ENCODE data around the gene MCFD2. TPM values are rescaled to one million over a fixed set of nuclear protein-coding genes. Genes with fewer than 3 reads are reported as not detected.

MCFD2 gene
- polyA plus RNA-seq, 1 donor (not counting 4 experiments of a cell fraction or from before 2014, with no cell fraction given), result 132 TPM

DNA sequence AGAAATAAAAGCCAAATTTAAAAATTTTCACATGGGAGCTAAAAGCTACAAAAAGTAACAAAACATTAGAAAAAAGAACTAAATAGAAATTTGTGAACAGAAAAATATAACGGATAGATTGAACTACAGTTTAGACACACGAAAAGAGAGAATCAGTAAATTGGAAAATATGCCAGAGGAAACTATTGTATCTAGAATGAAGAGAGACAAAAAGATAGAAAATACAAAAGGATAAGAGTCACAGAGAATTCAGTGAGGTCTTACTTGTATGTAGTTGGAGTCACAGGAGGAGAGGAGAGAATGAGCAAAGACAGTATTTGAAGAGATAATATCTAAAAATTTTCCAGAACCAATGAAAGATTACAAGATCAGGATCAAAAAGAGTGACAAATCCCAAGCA lies 11.3 kb upstream of the MCFD2 start:
- TF ChIP-seq EZH2 (IDR thresholded peaks at IDR 0.05; ENCODE audit: low read length), result no peak
- TF ChIP-seq, protein P1, sequence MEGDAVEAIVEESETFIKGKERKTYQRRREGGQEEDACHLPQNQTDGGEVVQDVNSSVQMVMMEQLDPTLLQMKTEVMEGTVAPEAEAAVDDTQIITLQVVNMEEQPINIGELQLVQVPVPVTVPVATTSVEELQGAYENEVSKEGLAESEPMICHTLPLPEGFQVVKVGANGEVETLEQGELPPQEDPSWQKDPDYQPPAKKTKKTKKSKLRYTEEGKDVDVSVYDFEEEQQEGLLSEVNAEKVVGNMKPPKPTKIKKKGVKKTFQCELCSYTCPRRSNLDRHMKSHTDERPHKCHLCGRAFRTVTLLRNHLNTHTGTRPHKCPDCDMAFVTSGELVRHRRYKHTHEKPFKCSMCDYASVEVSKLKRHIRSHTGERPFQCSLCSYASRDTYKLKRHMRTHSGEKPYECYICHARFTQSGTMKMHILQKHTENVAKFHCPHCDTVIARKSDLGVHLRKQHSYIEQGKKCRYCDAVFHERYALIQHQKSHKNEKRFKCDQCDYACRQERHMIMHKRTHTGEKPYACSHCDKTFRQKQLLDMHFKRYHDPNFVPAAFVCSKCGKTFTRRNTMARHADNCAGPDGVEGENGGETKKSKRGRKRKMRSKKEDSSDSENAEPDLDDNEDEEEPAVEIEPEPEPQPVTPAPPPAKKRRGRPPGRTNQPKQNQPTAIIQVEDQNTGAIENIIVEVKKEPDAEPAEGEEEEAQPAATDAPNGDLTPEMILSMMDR (optimal IDR thresholded peaks at IDR 0.05 in 1 of 3, IDR thresholded peaks at IDR 0.05 in 1 of 3, conservative IDR thresholded peaks at IDR 0.05 in 1 of 3; ENCODE audit: extremely low read depth in 1 of 3, insufficient read depth in 2 of 3, low read length in 3 of 3), result no peak
- peaks cover 3% of the 10 kb centered on the region for H3K9me3 ChIP-seq (ENCODE audit: control insufficient read depth, low read depth, low read length)
- peaks cover 13% of the 10 kb centered on the region for H3K4me1 ChIP-seq (ENCODE audit: control insufficient read depth, extremely low read depth, insufficient read depth, low read length)
- no peaks in the 10 kb centered on the region for H4K20me1 ChIP-seq (ENCODE audit: control insufficient read depth, extremely low read depth, insufficient read depth, low read length)
- dilution Hi-C loops (cut with MboI; ENCODE audit: extremely low pct_ligation_motif_present, low sequenced_read_pairs), result no loop called here
- H3K79me2 ChIP-seq (ENCODE audit: control insufficient read depth, insufficient read depth, low read length), result no peaks in the 10 kb centered on the region
- DNase-seq (ENCODE audit: low read depth, low spot score) (no peak), FAIRE-seq (no peak)
- no peaks in the 10 kb centered on the region for H3K27me3 ChIP-seq (ENCODE audit: control insufficient read depth, extremely low read depth, insufficient read depth, low read length)
- H3K9me1 ChIP-seq (ENCODE audit: control insufficient read depth, extremely low read depth, insufficient read depth, low read length), result no peaks in the 10 kb centered on the region
- no peaks in the 10 kb centered on the region for H3K36me3 ChIP-seq (ENCODE audit: control insufficient read depth in 2 of 2, extremely low read depth in 1 of 2, insufficient read depth in 2 of 2, low read length in 2 of 2)
- H3K27ac ChIP-seq (ENCODE audit: control insufficient read depth, insufficient read depth, low read length), result no peak overlapping the region
- H3K4me3 ChIP-seq (ENCODE audit: control insufficient read depth in 2 of 3, extremely low read depth in 1 of 3, insufficient read depth in 2 of 3, low read depth in 1 of 3, low read length in 3 of 3), result no peak overlapping the region
- no peak overlapping the region for H3K4me2 ChIP-seq (ENCODE audit: control insufficient read depth, extremely low read depth, insufficient read depth, low read depth, low read length)
- H2AFZ ChIP-seq (ENCODE audit: control insufficient read depth, low read length), result no peak overlapping the region
- no peak overlapping the region for H3K9ac ChIP-seq (ENCODE audit: control insufficient read depth, extremely low read depth, insufficient read depth, low read length)

DNA sequence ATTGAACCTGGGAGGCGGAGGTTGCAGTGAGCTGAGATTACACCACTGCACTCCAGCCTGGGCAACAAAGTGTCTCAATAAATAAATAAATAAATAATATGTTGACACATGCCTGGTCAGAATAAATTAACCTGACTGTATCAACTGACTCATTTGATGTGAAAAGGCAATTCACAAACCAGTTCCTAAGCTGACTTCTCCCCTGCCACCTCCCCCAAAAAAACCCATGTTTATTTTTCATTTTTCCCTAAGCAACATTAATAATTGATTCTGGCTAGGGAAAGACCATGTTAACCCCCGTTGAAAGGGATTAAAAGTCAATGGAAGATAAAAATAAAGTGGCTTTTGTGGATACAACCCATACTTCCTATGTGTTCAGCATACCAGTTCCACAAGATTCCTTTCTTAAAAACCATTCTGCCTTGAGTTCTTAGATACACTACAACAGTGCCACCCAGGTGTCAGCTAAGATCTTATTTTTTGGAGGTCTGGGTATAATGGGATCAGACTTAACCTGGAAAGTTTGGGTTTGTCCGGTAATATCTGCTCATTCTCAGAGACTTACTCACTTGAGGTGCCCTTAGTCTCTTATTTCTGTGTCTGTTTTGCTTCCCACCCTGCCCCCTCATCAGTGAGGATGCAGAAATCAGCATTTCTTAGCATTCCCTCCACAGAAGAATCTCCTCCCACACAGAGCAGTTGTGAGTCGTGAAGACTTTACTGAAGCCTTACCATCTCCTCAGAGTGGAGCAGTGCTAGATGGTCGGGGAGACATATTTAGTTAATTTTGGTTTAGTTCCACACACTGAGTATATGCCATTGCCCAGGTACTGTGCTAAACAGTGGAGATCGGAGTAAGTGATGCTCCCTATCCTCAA lies 10.1 kb upstream of the MCFD2 start:
- DNase-seq (ENCODE audit: low read depth, low spot score) (no peak), FAIRE-seq (no peak)
- Histone ChIP-seq H3K27me3 (ENCODE audit: control insufficient read depth, extremely low read depth, insufficient read depth, low read length) (no peaks in the 10 kb centered on the region), H3K36me3 (ENCODE audit: control insufficient read depth in 2 of 2, extremely low read depth in 1 of 2, insufficient read depth in 2 of 2, low read length in 2 of 2) (no peaks in the 10 kb centered on the region), H3K9me1 (ENCODE audit: control insufficient read depth, extremely low read depth, insufficient read depth, low read length) (no peaks in the 10 kb centered on the region), H3K9me3 (ENCODE audit: control insufficient read depth, low read depth, low read length) (peaks cover 3% of the 10 kb centered on the region), H3K4me1 (ENCODE audit: control insufficient read depth, extremely low read depth, insufficient read depth, low read length) (peaks cover 16% of the 10 kb centered on the region), H2AFZ (ENCODE audit: control insufficient read depth, low read length) (no peak overlapping the region), H3K4me3 (ENCODE audit: control insufficient read depth in 2 of 3, extremely low read depth in 1 of 3, insufficient read depth in 2 of 3, low read depth in 1 of 3, low read length in 3 of 3) (no peak overlapping the region), H3K4me2 (ENCODE audit: control insufficient read depth, extremely low read depth, insufficient read depth, low read depth, low read length) (no peak overlapping the region), H3K9ac (ENCODE audit: control insufficient read depth, extremely low read depth, insufficient read depth, low read length) (no peak overlapping the region), H3K79me2 (ENCODE audit: control insufficient read depth, insufficient read depth, low read length) (no peaks in the 10 kb centered on the region), H4K20me1 (ENCODE audit: control insufficient read depth, extremely low read depth, insufficient read depth, low read length) (no peaks in the 10 kb centered on the region), H3K27ac (ENCODE audit: control insufficient read depth, insufficient read depth, low read length) (no peak overlapping the region)
- dilution Hi-C loops (cut with MboI; ENCODE audit: extremely low pct_ligation_motif_present, low sequenced_read_pairs), result no loop called here
- TF ChIP-seq, protein P1 (optimal IDR thresholded peaks at IDR 0.05 in 1 of 3, IDR thresholded peaks at IDR 0.05 in 1 of 3, conservative IDR thresholded peaks at IDR 0.05 in 1 of 3; ENCODE audit: extremely low read depth in 1 of 3, insufficient read depth in 2 of 3, low read length in 3 of 3), result no peak
